Mesenchymal stem cell (in vitro differentiated cells and primary cell): Measurements from ENCODE around the gene KXD1.

ENCODE experiments used
- DNase-seq: peaks from one replicate; pipeline ENCODE4 v3.0.0-alpha.2; 2013
- H2AFZ ChIP-seq: one replicate; pipeline ENCODE4 v1.6.1; 2013; ENCODE audit warnings: low read depth, mild to moderate bottlenecking, control low read depth, inconsistent platforms, low read length, moderate library complexity
- H2AK5ac ChIP-seq: 2 replicates; pipeline ENCODE4 v1.6.1; 2013; ENCODE audit warnings: low read length, moderate library complexity, mild to moderate bottlenecking, inconsistent platforms; ENCODE audit not compliant: severe bottlenecking
- H2BK120ac ChIP-seq: one replicate; pipeline ENCODE4 v1.6.1; 2013; ENCODE audit warnings: low read depth, mild to moderate bottlenecking, inconsistent platforms, low read length, moderate library complexity
- H2BK12ac ChIP-seq, 2 experiments: one replicate each; pipeline ENCODE4 v1.6.1; 2013; ENCODE audit warnings: inconsistent platforms in 2 of 2, low read length in 2 of 2, mild to moderate bottlenecking in 2 of 2, moderate library complexity in 2 of 2, control low read depth in 1 of 2
- H2BK15ac ChIP-seq: one replicate; pipeline ENCODE4 v1.6.1; 2013; ENCODE audit warnings: mild to moderate bottlenecking, low read depth, inconsistent platforms; ENCODE audit not compliant: poor library complexity, severe bottlenecking
- H2BK5ac ChIP-seq: 2 replicates; pipeline ENCODE4 v1.6.1; 2013; ENCODE audit warnings: low read depth, mild to moderate bottlenecking, low read length, control low read depth, inconsistent platforms; ENCODE audit not compliant: poor library complexity, severe bottlenecking
- H3K14ac ChIP-seq, 2 experiments: one replicate each; pipeline ENCODE4 v1.6.1; 2013; ENCODE audit warnings: inconsistent platforms in 2 of 2, low read length in 2 of 2, control low read depth in 1 of 2, mild to moderate bottlenecking in 1 of 2, moderate library complexity in 1 of 2
- H3K18ac ChIP-seq, 2 experiments: one replicate each; pipeline ENCODE4 v1.6.1; 2013; ENCODE audit warnings: inconsistent platforms in 2 of 2, low read length in 2 of 2, control low read depth in 1 of 2, low read depth in 1 of 2, mild to moderate bottlenecking in 1 of 2
- H3K23ac ChIP-seq, 2 experiments: one replicate each; pipeline ENCODE4 v1.6.1; 2013; ENCODE audit warnings: inconsistent platforms in 2 of 2, low read length in 2 of 2, mild to moderate bottlenecking in 2 of 2, moderate library complexity in 2 of 2, control low read depth in 1 of 2
- H3K27ac ChIP-seq: 2 replicates; pipeline ENCODE4 v1.5.1; 2013; ENCODE audit warnings: mild to moderate bottlenecking, moderate library complexity, low read length, control low read depth, inconsistent platforms; ENCODE audit not compliant: poor library complexity, severe bottlenecking
- H3K27me3 ChIP-seq, 2 experiments: 2 replicates each; pipeline versions ENCODE4 v1.6.1 to v1.7.0; 2013; ENCODE audit warnings: low read length in 2 of 2, mild to moderate bottlenecking in 2 of 2, moderate library complexity in 2 of 2, control low read depth in 1 of 2, inconsistent platforms in 1 of 2; ENCODE audit not compliant: control insufficient read depth in 1 of 2, insufficient read depth in 1 of 2
- H3K36me3 ChIP-seq, 2 experiments: 2 replicates each; pipeline versions ENCODE4 v1.6.1 to v1.7.0; 2013; ENCODE audit warnings: low read length in 2 of 2, control low read depth in 1 of 2, inconsistent platforms in 1 of 2, low read depth in 1 of 2, mild to moderate bottlenecking in 1 of 2; ENCODE audit not compliant: insufficient read depth in 2 of 2, control insufficient read depth in 1 of 2
- H3K4ac ChIP-seq, 2 experiments: one replicate each; pipeline ENCODE4 v1.6.1; 2013; ENCODE audit warnings: inconsistent platforms in 2 of 2, low read length in 2 of 2, mild to moderate bottlenecking in 2 of 2, moderate library complexity in 2 of 2, control low read depth in 1 of 2, low read depth in 1 of 2
- H3K4me1 ChIP-seq: 2 replicates; pipeline ENCODE4 v1.6.1; 2013; ENCODE audit warnings: low read depth, low read length, control low read depth; ENCODE audit not compliant: control insufficient read depth, insufficient read depth
- H3K4me2 ChIP-seq: 2 replicates; pipeline ENCODE4 v1.6.1; 2013; ENCODE audit warnings: low read length, mild to moderate bottlenecking, inconsistent platforms; ENCODE audit not compliant: poor library complexity, severe bottlenecking
- H3K4me3 ChIP-seq, 2 experiments: 2 replicates each; pipeline versions ENCODE4 v1.5.1 to v1.7.0; 2013; ENCODE audit warnings: low read length in 2 of 2, mild to moderate bottlenecking in 2 of 2, control low read depth in 1 of 2, low read depth in 1 of 2; ENCODE audit not compliant: insufficient read depth in 1 of 2
- H3K79me1 ChIP-seq: replicated peaks from 2 replicates; pipeline ENCODE4 v1.6.1; 2013; ENCODE audit warnings: mild to moderate bottlenecking, control low read depth, low read length, inconsistent platforms; ENCODE audit not compliant: poor library complexity, severe bottlenecking
- H3K9ac ChIP-seq: 2 replicates; pipeline ENCODE4 v1.7.0; 2013; ENCODE audit warnings: mild to moderate bottlenecking, low read length, moderate library complexity
- H3K9me3 ChIP-seq: 2 replicates; pipeline ENCODE4 v1.7.0; 2013; ENCODE audit warnings: mild to moderate bottlenecking, low read length; ENCODE audit not compliant: control insufficient read depth
- H4K8ac ChIP-seq: one replicate; pipeline ENCODE4 v1.6.1; 2013; ENCODE audit warnings: inconsistent platforms, mild to moderate bottlenecking, low read length, moderate library complexity
- H4K91ac ChIP-seq: one replicate; pipeline ENCODE4 v1.6.1; 2013; ENCODE audit warnings: mild to moderate bottlenecking, low read length, inconsistent platforms
- WGBS: methylation state at CpG from one replicate; pipeline ENCODE4 v1.1.7; 2013; ENCODE audit warnings: mixed read lengths; 5-methylcytosine and 5-hydroxymethylcytosine counted together

Gene KXD1

DNA sequence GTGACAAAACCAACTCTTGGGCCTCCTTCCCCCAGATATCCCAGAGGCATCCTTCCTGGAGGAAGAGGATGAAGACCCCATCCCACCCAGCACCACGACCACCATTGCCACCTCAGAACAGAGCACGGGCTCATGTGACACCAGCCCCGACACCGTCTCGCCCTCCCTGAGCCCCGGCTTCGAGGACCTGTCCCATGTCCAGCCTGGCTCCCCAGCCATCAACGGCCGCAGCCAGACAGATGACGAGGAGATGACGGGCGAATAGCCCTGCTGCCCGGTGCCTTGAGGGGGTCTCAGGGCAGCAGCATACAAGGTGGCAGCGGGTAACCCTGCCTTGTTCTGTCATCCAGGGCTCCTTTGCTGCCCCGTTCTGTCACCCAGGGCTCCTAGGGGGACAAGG lies 10.7 kb downstream of the KXD1 start:
- no peak overlapping the region for H3K4me2 ChIP-seq
- no peak for DNase-seq
- H3K23ac ChIP-seq: no peak overlapping the region
- no peak overlapping the region for H2BK12ac ChIP-seq
- H3K14ac ChIP-seq: no peak overlapping the region
- no peak overlapping the region for H2BK5ac ChIP-seq
- peaks cover 63 to 67% of the 10 kb centered on the region in 2 experiments for H3K36me3 ChIP-seq
- no peak overlapping the region for H3K27ac ChIP-seq
- H2AK5ac ChIP-seq: no peak overlapping the region
- no peak overlapping the region for H4K91ac ChIP-seq
- H3K79me1 ChIP-seq: peaks cover 15% of the 10 kb centered on the region
- no peaks in the 10 kb centered on the region for H3K27me3 ChIP-seq
- H2BK15ac ChIP-seq: no peak overlapping the region
- H3K9me3 ChIP-seq: no peaks in the 10 kb centered on the region
- 92% methylated on average over 15 of the region's 15 CpGs for WGBS
- H2BK120ac ChIP-seq: no peak overlapping the region
- no peak overlapping the region for H3K4me3 ChIP-seq
- H4K8ac ChIP-seq: no peak overlapping the region
- H3K4me1 ChIP-seq: peaks cover 8% of the 10 kb centered on the region
- no peak overlapping the region for H3K18ac ChIP-seq
- H2AFZ ChIP-seq: no peak overlapping the region
- no peak overlapping the region for H3K4ac ChIP-seq
- H3K9ac ChIP-seq: no peak overlapping the region

DNA sequence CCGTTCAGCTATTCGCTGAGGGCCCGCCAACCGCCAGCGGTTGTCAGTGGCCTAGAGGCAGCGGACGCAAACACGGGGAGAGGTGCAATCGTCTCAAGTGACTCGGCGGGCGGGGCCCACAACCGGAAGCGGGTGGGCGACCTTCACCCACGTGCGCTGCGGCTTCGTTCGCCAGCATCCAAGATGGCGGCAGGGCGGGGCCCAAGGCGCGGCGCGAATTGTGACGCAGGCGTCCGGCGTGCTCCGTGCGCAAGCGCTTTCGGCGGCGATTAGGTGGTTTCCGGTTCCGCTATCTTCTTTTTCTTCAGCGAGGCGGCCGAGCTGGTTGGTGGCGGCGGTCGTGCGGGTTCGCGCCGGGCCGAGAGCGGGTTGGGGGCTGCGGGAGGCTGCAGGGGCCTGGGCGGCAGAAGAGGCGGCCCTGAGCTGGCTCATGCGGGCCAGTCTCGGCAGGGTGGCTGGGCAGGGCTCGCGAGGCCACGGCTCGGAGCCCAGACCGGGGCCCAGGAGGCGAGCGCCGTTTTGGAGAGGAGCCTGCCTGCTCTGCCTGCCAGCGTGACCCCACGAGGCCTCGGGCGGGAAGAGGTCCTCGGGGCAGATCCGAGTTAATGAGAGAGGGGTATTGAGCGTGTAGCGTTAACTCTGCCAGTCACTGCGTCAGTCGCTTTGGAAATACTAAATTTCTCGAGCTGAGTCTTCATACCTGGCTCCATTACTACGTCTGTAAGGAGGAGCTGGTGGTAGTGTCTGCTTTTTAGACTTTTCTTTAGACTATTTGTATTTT lies 14.1 kb downstream of the KXD1 start, which contains the start of gene UBA52:
UBA52 (plus strand) TSS at position 294 of the 781 bp plus-strand sequence. CDS start 1,444 bp downstream, outside the sequence.
- Histone ChIP-seq H3K36me3 (peaks cover 66 to 67% of the 10 kb centered on the region in 2 experiments), H2BK15ac (no peak within 1 kb of the TSS), H2AFZ (peak within 1 kb of the TSS; percentile 51), H3K27ac (peak within 1 kb of the TSS; percentile 66), H2AK5ac (peak within 1 kb of the TSS; percentile 83), H3K79me1 (peaks cover 28% of the 10 kb centered on the region), H3K9me3 (no peaks in the 10 kb centered on the region), H3K18ac (peak within 1 kb of the TSS; percentile 50 to 99), H3K4me1 (peaks cover 11% of the 10 kb centered on the region), H3K4me2 (peak within 1 kb of the TSS; percentile 83), H3K4ac (peak within 1 kb of the TSS; percentile 29 to 98), H3K9ac (peak within 1 kb of the TSS; percentile 98), H2BK12ac (peak within 1 kb of the TSS in 1 of 2 experiments; percentile 73), H4K91ac (peak within 1 kb of the TSS; percentile 71), H2BK120ac (no peak within 1 kb of the TSS), H3K27me3 (no peaks in the 10 kb centered on the region), H3K4me3 (peak within 1 kb of the TSS; percentile 94 to 95), H3K14ac (peak within 1 kb of the TSS in 1 of 2 experiments; percentile 98), H2BK5ac (no peak within 1 kb of the TSS), H3K23ac (peak within 1 kb of the TSS in 1 of 2 experiments; percentile 85), H4K8ac (peak within 1 kb of the TSS; percentile 73)
- peak; percentile 97 for DNase-seq
- under 1% methylated on average over 68 of the region's 75 CpGs for WGBS

DNA sequence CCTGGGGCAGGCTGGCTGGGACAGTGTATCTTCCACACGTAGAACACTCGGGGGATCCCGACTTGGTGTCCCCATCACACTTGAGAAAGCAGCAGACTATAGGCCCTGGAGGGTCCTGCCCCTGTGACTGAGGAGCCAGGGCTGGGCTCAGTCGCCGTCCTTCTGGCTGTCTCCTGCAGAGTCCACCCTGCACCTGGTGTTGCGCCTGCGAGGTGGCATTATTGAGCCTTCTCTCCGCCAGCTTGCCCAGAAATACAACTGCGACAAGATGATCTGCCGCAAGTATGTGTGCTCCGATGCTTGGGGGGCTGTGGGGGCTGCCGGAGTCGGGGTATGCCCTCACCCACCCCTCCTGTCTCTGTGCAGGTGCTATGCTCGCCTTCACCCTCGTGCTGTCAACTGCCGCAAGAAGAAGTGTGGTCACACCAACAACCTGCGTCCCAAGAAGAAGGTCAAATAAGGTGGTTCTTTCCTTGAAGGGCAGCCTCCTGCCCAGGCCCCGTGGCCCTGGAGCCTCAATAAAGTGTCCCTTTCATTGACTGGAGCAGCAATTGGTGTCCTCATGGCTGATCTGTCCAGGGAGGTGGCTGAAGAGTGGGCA lies 17.1 kb downstream of the KXD1 start:
- Histone ChIP-seq H4K91ac (peak overlapping the region; percentile 14), H3K4me1 (peaks cover 11% of the 10 kb centered on the region), H3K79me1 (peaks cover 15% of the 10 kb centered on the region), H2BK15ac (no peak overlapping the region), H3K27me3 (no peaks in the 10 kb centered on the region), H2AK5ac (no peak overlapping the region), H3K18ac (peak overlapping the region in 1 of 2 experiments; percentile 55), H3K23ac (no peak overlapping the region), H3K9ac (no peak overlapping the region), H3K36me3 (peaks cover 55 to 56% of the 10 kb centered on the region in 2 experiments), H3K14ac (no peak overlapping the region), H2BK120ac (no peak overlapping the region), H4K8ac (no peak overlapping the region), H3K4ac (no peak overlapping the region), H2BK12ac (no peak overlapping the region), H2BK5ac (no peak overlapping the region), H3K9me3 (no peaks in the 10 kb centered on the region), H3K27ac (no peak overlapping the region), H3K4me2 (no peak overlapping the region), H2AFZ (no peak overlapping the region), H3K4me3 (no peak overlapping the region)
- WGBS: 97% methylated on average over 18 of the region's 18 CpGs
- DNase-seq: no peak

DNA sequence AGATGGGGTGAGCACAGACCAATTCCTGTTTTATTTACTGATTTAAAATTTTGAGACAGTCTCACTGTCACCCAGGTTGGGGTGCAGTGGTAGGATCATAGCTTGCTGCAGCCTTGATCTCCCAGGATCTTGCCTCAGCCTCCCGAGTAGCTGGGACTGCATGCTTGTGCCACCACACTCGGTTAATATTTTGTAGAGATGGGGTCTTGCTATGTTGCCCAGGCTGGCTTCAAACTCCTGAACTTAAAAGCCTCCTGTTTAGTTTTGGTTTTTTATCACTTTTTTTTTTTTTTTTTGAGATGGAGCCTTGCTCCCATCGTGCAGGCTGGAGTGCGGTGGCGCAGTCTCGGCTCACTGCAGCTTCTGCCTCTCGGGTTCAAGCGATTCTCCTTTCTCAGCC lies 18.7 kb downstream of the KXD1 start:
- Histone ChIP-seq H2BK120ac (no peak overlapping the region), H4K8ac (no peak overlapping the region), H2BK15ac (no peak overlapping the region), H4K91ac (no peak overlapping the region), H2BK12ac (no peak overlapping the region), H3K9ac (no peak overlapping the region), H3K4me3 (no peak overlapping the region), H3K79me1 (peaks cover 15% of the 10 kb centered on the region), H3K18ac (no peak overlapping the region), H2BK5ac (no peak overlapping the region), H3K27ac (no peak overlapping the region), H3K9me3 (no peaks in the 10 kb centered on the region), H2AK5ac (no peak overlapping the region), H3K36me3 (peaks cover 55 to 56% of the 10 kb centered on the region in 2 experiments), H3K14ac (no peak overlapping the region), H3K4ac (no peak overlapping the region), H3K4me2 (no peak overlapping the region), H3K23ac (no peak overlapping the region), H3K4me1 (peaks cover 11% of the 10 kb centered on the region), H2AFZ (no peak overlapping the region), H3K27me3 (no peaks in the 10 kb centered on the region)
- DNase-seq: no peak
- over 99% methylated on average over 7 of the region's 8 CpGs for WGBS
